NCI-H69 (cell line): ENCODE data around the gene NPHP1.
A peak's percentile ranks its signal among the peaks of the same experiment; 100 is the strongest.
"Not testable (repeated sequence)": the region's sequence is repeated elsewhere in the genome, so short reads cannot be mapped to it uniquely, and the experiment has no call there.

Experiments
- DNase-seq: peaks from one replicate; lab custom pipeline; 2025; lab: John Stamatoyannopoulos, UW

Gene NPHP1

DNA sequence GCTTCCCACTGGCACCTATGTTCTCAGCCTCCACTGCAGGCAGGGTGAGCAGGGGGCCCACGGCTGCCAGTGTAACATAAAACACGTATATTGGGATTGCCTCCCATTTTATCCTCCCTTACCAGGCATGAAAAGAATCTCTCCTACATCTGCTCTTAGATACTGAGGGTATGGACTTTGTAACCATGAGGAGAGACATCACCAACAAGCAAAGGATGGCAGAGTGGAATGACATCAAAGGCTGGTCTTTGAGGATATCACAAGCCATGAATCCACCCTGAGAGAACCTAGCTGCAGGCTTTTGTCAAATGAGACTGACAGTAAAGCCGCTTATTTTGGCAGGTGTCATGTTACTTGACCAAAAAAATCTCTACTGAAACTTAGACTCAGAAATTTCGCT is 7.4 kb downstream of the NPHP1 start:
- no peak for DNase-seq

DNA sequence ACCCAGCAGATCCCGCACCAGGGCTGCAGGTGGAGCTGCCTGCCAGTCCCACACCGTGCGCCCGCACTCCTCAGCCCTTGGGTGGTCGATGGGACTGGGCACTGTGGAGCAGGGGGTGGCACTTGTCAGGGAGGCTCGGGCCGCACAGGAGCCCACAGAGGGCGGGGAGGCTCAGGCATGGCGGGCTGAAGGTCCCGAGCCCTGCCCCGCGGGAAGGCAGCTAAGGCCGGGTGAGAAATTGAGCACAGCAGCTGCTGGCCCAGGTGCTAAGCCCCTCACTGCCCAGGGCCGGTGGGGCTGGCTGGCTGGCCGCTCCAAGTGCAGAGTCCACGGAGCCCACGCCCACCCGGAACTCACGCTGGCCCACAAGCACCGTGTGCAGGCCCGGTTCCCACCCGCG is 14.6 kb downstream of the NPHP1 start:
- DNase-seq = not testable (repeated sequence)

DNA sequence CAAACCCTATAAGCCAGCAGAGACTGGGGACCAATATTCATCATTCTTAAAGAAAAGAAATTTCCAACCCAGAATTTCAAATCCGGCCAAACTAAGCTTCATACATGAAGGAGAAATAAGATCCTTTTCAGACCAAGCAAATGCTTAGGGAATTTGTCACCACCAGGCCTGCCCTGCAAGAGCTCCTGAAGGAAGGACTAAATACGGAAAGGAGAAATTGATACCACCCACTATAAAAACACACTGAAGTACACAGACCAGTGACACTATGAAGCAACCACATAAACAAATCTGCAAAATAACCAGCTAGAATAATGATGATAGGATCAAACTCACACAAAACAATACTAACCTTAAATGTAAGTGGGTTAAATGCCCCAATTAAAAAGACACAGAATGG is 22.4 kb downstream of the NPHP1 start:
- DNase-seq = no peak

DNA sequence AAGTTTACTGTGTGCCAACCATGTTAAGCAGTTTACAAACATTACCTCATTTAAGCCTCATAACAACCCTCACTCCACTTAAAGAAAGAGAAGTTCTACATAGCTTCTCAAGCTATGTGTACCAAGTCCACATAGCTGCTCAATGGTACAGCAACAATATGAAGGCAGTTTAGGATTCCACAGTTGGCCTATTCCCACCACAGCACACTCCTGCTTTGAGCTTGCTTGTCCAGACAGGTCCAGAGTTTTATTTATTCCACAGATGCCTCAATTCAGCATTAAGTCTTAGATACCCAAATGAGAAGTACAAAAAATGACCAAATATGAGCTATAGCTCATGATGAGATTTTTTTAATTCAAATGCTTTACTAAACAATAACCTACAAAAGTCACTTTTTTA is 24.8 kb downstream of the NPHP1 start:
- DNase-seq = no peak

DNA sequence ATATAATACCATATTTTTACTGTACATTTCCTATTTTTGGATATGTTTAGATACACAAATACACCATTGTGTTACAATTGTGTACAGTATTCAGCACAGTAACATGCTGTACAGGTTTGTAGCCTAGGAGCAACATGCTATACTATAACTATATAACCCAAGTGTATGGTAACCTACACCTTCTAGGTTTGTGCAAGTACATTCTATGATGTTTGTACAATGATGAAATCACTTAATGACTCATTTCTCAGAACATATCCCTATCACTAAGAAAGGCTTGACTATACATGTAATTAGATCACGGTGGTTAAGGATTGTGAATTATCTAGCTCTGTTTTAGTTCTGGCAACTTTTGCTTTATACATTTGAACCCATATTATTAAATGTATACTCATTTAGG is 31.3 kb downstream of the NPHP1 start:
- DNase-seq = peak; percentile 2

DNA sequence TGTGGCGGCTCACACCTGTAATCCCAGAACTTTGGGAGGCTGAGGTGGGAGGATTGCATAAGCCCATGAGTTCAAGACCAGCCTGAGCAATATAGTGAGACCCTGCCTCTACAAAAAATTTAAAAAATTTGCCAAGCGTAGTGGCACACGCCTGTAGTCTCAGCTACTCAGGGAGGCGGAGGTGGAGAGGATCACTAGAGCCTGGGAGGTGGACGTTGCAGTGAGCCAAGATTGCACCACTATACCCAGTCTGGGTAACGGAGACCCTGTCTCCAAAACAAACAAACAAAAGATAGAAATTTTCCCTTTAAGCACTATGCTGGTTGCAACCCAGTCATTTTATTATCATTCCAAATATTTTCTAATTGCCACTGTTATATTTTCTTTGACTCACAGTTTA is 32.3 kb downstream of the NPHP1 start:
- DNase-seq = no peak

DNA sequence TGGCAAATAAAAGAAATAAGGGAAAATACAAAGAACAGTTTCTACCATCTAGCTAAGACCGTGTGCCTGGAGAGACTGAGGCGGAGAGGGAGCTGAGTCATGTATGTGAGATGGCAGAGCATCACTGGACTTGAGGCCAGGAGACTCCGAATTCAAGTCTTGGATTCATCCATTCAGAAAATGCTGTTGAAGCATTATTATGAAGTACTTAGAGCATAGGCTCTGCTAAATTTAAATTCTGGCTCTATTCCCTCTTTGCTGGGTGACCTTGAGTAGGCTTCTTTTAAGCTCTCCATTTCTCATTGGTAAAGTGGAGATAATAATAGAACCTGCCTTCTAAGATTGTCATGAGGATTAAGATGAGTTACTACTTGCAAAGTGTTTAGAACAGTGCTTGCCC is 34.7 kb downstream of the NPHP1 start:
- no peak for DNase-seq

DNA sequence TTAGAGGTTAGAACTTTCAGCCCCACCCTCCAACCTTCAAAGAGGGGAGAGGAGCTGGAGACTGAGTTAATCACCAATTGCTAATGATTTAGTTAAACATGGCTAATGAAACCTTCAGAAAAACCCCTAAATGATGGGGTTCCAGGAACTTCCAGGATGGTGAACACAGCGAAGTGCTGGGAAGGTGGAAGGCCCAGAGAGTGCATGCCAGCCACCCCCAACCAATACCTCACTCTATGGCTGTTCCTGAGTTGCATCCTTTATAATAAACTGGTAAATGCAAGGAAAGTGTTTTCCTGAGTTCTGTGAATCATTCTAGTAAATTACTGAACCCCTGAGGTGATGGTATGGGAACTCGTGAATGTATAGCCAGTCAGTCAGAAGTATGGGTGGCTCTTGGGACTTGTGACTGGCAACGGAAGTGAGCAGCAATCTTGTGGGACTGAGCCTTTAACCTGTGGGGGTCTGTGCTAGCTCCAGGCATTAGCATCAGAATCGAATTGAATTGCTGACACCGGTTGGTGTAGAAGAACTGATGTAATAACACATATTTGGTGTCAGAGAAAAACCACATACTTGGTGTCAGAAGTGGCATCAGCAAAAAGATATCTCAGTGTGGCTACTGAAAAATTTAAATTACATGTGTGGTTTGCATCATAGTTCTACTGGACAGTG is 37.4 kb downstream of the NPHP1 start:
- DNase-seq = no peak

DNA sequence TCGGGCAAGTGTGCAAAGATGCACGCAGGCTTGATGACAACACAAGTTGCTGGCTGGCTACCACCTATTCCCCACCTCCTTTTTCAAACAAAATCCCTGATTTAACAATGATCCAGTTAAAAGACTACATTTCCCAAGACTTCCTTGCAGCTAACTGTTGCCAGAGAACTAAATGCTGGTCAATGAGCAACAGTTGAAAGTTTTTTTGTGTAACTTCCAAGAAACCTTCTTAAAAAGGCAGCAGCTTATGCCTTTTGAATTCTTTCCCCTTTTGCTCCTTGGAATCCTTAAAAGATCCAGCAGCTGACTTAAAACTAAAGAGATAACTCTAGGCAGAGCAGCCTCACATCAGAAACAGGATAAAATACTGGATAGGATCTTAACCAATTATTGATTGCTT is 38.5 kb downstream of the NPHP1 start:
- DNase-seq = no peak

DNA sequence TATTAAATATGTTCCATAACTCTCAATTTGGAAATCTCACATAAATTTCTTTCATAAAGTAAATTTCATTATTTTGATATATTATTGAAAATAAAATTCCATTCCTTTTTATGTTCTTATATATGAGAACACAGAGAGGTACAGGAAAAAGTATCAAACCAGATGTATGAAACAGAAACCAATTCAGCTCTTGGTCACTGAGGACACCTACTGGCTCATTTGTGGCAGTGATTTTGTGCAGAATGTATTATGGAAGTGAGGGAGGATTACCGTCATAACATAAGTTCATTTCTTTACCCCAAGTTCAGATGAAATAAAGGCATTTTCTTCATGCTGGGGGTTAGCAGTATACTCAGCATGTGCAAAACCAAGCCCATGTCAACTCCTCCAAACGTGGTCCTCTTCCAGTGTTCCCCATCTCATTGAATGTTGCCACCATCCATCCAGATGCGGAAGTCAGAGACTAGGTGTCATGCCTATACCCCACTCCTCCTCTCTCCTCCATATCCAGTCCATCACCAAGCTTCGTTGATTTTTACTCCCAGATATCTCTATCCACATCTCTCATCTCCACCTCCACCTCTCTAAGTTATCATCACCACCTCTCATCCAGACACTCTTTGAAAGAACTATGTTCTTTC is 47.5 kb downstream of the NPHP1 start:
- peak; percentile 42 for DNase-seq

DNA sequence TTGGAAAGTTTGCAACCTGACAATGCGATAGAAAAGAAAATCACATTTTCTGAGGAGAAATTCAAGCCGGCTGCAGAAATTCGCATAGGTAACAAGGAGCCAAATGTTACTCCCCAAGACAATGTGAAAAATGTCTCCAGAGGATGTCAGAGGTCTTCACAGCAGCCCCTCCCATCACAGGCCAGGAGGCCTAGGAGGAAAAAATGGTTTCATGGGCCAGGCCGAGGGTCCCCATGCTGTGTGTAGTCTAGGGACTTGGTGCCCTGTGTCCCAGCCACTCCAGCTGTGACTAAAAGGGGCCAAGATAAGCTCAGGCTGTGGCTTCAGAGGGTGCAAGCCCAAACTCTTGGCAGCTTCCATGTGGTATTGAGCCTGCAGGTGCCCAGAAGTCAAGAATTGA is 50.0 kb downstream of the NPHP1 start:
- DNase-seq = not testable (repeated sequence)

DNA sequence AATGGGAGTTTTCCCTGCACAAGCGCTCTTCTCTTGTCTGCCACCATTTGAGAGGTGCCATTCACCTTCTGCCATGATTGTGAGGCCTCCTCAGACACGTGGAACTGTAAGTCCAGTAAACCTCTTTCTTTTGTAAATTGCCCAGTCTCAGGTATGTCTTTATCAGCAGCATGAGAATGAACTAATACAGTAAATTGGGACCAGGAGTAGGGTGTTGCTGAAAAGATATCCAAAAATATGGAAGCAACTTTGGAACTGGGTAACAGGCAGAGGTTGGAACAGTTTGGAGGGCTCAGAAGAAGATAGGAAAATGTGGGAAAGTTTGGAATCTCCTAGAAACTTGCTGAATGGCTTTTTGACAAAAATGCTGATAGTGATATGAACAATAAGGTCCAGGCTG is 50.6 kb downstream of the NPHP1 start:
- DNase-seq = not testable (repeated sequence)

DNA sequence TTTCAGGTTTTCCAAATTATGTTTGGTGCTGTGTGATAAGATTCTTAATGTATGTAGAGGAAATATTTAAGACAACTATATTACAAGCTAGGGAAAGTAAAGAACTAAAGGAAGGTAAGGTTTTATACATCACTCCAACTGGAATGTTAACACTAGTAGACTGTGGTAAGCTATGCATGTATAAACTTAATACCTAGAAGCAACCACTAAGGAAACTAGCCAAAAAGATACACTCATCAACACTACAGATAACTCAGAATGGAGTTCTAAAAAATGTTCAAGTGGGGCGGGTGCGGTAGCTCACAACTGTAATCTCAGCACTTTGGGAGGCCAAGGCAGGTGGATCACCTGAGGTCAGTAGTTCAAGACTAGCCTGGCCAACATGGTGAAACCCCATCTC is 51.4 kb downstream of the NPHP1 start:
- DNase-seq = no peak

DNA sequence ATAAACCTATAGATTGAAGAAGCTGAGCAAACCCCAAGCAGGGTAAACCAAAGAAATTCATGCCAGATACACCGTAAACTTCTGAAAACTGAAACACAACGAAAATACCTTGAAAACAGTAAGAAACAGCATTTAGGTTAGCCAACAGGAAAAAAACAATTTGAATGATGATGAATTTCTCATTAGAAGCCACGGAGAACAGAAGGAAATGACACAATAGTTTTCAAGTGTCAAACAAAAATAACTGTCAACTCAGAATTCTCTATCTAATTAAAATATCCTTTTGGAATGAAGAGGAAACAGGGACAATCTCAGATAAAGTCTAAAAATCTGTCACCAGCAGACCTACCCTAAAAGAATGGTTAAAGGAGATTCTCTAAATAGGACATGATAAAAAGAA is 51.9 kb downstream of the NPHP1 start:
- DNase-seq = no peak

DNA sequence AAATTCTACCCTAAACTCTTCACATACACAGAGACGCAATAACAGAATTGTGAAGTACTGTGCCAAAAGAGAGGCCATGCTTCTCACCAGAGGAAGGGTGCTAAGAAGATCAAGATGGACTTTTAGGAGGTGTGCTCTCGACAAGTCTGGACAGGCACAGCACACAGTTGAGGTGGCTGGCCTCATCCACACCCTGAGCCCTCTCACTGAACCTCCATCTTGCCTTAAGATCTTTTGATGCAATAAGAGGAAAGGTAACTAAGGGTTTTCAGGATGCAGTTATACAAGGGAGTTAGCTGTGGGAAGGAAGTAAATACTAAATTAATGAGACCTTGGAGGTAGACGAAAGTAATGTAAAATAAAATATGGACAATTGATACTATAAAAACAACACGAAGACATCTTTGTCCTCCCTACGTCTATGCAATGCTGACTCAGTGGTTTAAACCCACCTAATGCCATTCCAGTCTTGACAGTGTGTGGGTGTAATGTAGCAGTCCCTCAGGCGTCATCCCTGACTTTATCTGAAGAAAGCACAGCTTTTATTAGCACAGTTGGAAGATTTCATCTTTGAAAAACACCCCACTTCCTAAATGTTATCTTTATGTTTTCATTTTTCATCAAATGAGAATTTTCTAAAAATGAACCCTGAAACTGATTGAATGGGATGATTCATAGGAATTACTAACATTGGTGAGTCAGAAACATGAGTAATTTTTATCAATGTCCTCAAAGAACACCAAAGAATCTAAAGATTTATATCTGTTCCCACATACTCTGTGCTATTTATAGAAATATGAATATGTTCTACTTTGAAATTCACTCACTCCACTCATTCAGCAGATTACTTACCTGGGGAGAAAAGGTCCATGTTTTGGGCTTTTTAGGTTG is 55.2 kb downstream of the NPHP1 start:
- no peak for DNase-seq

DNA sequence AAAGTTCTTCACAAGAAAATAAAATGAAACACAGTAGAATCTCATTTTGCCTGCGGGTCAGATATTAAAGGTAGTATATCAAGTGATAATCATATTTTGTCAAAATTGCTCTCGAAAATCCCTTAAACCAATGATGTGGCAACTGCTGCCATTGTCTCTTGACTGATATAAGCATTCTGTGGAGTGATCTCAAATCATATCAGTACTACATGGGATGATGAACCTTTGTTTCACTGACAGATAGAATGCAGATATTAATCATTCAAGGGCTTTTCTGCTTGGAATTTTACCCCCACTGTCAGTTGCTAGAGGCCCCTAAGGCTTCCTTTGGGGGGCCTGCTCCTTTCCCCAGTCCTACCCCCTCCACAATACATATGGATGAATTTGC is 57.9 kb downstream of the NPHP1 start:
- no peak for DNase-seq

DNA sequence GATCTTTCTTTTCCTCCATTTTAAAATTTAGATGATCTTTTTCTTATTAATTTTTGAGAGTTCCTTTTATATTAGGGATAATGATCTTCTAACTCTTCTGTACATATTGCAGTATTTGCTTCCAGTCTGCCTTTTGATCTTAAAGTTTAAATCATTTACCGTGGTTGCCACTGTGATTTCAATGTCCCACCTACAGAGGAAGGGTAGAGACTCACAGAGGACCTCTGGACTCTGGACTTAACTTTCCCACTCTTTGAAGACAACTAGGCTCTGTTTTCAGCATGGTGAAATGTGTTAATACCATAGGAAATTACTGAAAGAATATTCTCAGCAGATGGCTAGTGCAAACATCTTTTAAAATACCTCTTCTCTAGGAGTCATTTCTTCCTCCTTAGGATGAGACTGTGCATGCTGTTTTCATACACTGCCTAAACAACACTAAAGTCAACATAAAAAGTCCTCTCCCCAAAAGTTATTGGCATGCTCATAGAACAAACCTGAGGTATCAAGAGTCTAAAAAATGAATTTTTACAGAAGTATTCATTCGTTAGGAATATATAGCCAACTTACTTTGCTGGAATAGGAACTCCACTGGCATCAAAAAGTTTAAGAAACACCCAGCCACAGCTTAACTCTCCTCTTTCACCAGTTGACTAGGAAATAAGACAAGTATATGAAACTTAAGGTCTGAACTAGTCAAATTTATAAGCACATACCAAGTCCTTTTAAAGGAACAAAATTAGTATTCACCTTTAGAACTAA is 58.4 kb downstream of the NPHP1 start:
- no peak for DNase-seq

DNA sequence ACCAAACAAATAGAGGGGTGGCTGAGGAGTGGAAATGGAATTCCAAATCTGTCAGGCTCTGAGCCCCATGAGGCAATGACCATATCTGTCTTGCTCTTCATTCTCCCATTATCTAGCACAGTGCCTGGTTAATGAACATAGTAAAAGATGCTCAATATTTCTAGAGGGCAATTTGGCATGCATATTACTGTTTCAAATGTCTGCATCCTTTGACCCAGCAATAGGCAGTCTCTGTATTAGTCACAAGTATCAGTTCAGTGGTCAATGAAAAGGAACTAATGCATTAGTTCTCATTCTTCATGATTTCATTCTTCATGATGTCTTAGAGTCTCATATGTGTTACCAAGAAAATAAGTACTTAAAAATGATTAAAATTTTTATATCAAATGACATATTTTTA is 60.8 kb downstream of the NPHP1 start:
- DNase-seq = no peak

DNA sequence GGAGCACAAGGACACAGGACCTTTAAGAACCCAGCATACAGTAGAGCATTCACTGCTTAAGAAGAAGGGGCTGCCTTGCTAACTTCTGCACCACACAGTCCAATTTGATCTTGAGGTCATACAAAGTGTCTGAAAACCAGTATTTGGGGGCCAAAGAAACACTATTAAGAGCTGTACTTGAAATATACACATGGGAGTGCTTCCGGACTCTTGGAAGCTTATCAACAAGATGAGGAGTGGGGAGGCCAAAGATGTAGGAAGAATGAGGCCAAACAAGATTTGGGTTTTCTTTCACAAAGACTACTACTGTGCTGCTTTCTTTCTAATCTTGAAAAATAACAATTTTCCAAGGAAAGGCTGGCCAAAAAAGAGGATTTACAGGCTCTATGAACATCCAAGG is 64.4 kb downstream of the NPHP1 start:
- DNase-seq = no peak

DNA sequence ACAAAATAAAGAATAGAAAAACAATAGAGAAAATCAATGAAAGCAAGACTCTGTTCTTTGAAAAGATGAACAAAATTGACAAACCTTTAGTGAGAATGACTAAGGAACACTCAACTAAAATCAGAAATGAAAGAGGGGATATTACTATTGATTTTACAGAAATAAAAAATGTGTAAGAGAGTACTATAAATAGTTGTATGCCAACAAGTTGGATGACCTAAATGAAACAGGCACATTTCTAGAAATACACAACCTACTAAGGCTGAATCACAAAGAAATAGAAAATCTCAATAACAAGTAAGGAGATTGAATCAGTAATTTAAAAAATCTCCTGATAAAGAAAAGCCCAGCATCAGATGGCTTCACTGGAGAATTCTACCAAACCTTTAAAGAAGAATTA is 70.8 kb downstream of the NPHP1 start:
- no peak for DNase-seq

DNA sequence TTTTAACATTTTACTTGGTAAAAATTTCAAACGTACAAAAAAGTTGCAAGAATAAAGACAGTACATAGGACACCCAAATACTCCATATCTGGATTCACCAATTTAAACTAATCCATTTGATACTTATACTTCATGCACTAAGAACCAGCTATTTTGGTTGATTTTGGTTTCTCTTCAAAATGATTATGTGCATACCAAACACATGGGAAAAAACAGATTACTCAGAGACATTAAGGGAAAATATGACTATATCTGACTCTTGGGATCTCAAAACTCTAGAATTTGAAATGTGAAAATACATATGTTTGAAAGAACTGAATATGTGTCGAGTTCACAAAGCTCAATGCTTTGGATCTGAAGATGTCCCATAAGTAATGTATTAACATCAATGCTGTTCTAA is 73.6 kb downstream of the NPHP1 start:
- no peak for DNase-seq

DNA sequence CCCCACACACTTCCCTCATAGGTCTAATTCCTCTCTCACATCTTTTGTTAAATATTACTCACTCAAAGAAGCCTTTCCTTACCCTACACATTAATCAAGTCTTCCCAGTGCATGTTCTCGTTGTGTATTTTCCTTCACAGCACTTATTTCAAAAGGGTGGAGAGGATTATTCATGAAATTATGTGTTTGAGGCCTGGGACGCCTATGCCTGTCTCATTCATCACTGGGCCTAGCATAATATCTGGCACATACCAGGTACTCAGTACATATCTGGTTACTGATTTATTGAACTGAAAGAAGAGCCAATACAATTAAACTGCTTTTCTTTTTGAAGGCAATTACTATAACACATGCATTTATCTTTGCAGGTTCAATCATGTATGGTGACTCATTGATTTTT is 74.1 kb downstream of the NPHP1 start:
- DNase-seq = no peak
